Type B pancreatic cell (in vitro differentiated cells): ENCODE measurements around the gene CHD6. TPM values are rescaled to one million over a fixed set of nuclear protein-coding genes. Genes with fewer than 3 reads are reported as not detected.

ENCODE experiments used
- DNase-seq: peaks from one replicate; pipeline ENCODE4 v3.0.0; 2021; ENCODE audit warnings: mixed read lengths; ENCODE audit not compliant: unreplicated experiment; ENCODE audit errors: extremely low spot score
- H3K27ac Mint-ChIP-seq: 2 replicates; pipeline ENCODE4 v1.8.0; 2021; ENCODE audit warnings: mild to moderate bottlenecking, mixed read lengths
- H3K27me3 Mint-ChIP-seq: 2 replicates; pipeline ENCODE4 v1.8.0; 2021; ENCODE audit warnings: mixed read lengths
- H3K36me3 Mint-ChIP-seq: 2 replicates; pipeline ENCODE4 v1.8.0; 2021; ENCODE audit warnings: mixed read lengths
- H3K4me1 Mint-ChIP-seq: one replicate; pipeline ENCODE4 v1.8.0; 2021; ENCODE audit warnings: mixed read lengths; ENCODE audit not compliant: unreplicated experiment
- H3K4me3 Mint-ChIP-seq: 2 replicates; pipeline ENCODE4 v1.8.0; 2021; ENCODE audit warnings: mild to moderate bottlenecking, mixed read lengths
- H3K9me3 Mint-ChIP-seq: 2 replicates; pipeline ENCODE4 v1.8.0; 2021; ENCODE audit warnings: mixed read lengths
- total RNA-seq: library from RNA; stranded (reverse); gene quantifications from 2 replicates; pipeline ENCODE4 v1.2.1, GENCODE V29; 2021; ENCODE audit warnings: low replicate concordance
- TF ChIP-seq, protein P1 (sequence below): fragments of 200-600 bp; sonication (generic); conservative IDR thresholded peaks from 2 replicates; pipeline ENCODE4 v1.5.0; 2021; ENCODE audit warnings: antibody characterized with exemption, mild to moderate bottlenecking

CHD6 gene
- total RNA-seq, 1 donor from 2014 or later, result 72.6 TPM

DNA sequence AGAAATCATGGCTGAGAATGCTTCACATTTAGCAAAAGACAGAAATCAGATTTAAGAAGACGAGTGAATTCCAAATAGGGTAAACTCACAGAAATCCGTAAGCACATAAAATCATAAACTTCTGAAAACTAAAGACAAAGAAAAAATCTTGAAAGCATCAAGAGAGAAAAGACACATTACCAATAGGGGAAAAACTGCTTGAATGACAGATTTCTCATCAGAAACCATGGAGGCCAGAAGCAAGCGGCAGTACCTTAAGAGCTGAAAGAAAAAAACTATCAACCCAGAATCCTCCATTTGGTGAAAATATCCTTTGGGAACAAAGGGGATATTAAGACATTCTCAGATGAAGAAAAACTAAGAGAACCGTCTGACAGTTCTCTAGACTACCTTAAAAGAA is 185.0 kb downstream of the CHD6 start:
- Mint-ChIP-seq H3K36me3 (peaks cover 43% of the 10 kb centered on the region), H3K4me1 (no peaks in the 10 kb centered on the region), H3K9me3 (no peaks in the 10 kb centered on the region), H3K27me3 (no peaks in the 10 kb centered on the region), H3K27ac (no peak overlapping the region), H3K4me3 (no peak overlapping the region)
- TF ChIP-seq, protein P1, sequence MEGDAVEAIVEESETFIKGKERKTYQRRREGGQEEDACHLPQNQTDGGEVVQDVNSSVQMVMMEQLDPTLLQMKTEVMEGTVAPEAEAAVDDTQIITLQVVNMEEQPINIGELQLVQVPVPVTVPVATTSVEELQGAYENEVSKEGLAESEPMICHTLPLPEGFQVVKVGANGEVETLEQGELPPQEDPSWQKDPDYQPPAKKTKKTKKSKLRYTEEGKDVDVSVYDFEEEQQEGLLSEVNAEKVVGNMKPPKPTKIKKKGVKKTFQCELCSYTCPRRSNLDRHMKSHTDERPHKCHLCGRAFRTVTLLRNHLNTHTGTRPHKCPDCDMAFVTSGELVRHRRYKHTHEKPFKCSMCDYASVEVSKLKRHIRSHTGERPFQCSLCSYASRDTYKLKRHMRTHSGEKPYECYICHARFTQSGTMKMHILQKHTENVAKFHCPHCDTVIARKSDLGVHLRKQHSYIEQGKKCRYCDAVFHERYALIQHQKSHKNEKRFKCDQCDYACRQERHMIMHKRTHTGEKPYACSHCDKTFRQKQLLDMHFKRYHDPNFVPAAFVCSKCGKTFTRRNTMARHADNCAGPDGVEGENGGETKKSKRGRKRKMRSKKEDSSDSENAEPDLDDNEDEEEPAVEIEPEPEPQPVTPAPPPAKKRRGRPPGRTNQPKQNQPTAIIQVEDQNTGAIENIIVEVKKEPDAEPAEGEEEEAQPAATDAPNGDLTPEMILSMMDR, result no peak
- no peak for DNase-seq

DNA sequence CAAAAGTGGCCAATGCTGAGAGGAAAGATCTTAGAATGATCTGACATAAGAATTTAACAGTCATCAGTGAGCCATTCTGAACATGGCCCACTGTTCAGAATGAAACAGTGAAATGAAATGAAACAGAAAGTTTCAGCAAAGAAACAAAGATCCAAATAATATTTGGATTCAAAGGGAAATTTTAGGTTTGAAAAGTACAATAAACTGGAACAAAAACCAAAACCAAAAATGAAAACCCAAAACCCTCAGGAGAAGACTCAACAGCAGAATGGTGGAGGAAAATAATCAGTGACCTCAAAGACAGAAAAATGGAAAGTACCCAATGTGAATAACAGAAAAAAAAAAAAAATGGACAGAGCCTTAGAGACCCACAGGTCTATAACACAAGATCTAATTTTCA is 185.4 kb downstream of the CHD6 start:
- H3K27ac Mint-ChIP-seq, result no peak overlapping the region
- no peak for DNase-seq
- no peaks in the 10 kb centered on the region for H3K9me3 Mint-ChIP-seq
- no peaks in the 10 kb centered on the region for H3K4me1 Mint-ChIP-seq
- no peak overlapping the region for H3K4me3 Mint-ChIP-seq
- H3K36me3 Mint-ChIP-seq, result peaks cover 45% of the 10 kb centered on the region
- TF ChIP-seq, protein P1, result no peak
- no peaks in the 10 kb centered on the region for H3K27me3 Mint-ChIP-seq

DNA sequence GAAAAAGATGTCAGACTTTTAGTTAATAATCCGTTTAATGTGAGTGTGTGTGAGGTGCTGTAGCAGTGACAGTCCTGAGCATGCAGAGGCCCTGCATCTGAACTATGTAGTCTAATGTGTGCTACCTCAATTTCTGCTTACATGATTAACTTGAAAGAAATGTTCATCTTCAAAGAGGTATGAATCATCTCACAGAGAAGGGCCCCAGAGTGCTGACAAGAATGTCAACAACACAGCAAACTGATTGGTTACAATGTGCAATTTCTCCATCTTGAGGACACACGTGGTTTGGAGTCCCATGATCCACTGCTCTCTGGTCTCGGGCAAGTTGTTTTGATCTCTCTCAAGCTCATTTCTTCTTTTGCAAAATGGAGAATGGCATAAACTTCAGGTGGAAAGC is 189.9 kb downstream of the CHD6 start:
- Mint-ChIP-seq H3K4me3 (no peak overlapping the region), H3K9me3 (no peaks in the 10 kb centered on the region), H3K4me1 (no peaks in the 10 kb centered on the region), H3K27me3 (no peaks in the 10 kb centered on the region), H3K36me3 (peaks cover 37% of the 10 kb centered on the region), H3K27ac (no peak overlapping the region)
- TF ChIP-seq, protein P1, result no peak
- DNase-seq, result no peak

DNA sequence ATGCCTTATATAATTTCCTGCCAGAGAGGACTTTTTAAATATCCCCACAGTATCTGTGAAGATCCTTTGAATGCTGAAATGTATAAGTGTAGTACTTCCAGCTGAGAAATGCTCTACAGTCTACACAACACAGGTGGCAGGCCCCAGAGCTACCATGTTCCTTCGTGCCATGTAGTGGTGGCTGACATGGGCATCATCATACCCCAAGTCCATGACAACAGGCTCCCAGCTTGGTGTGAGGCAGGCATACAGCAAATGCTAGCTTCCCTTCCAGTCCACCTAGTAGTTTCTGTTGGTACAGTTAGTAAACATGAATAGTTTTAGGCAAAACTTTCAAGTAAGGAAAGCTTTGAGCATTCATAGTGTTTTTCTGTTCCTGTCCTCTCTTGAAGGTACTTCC is 190.3 kb downstream of the CHD6 start:
- peaks cover 37% of the 10 kb centered on the region for H3K36me3 Mint-ChIP-seq
- TF ChIP-seq, protein P1, result no peak
- H3K9me3 Mint-ChIP-seq, result no peaks in the 10 kb centered on the region
- no peak overlapping the region for H3K27ac Mint-ChIP-seq
- H3K4me3 Mint-ChIP-seq, result no peak overlapping the region
- no peaks in the 10 kb centered on the region for H3K4me1 Mint-ChIP-seq
- no peak for DNase-seq
- H3K27me3 Mint-ChIP-seq, result no peaks in the 10 kb centered on the region

DNA sequence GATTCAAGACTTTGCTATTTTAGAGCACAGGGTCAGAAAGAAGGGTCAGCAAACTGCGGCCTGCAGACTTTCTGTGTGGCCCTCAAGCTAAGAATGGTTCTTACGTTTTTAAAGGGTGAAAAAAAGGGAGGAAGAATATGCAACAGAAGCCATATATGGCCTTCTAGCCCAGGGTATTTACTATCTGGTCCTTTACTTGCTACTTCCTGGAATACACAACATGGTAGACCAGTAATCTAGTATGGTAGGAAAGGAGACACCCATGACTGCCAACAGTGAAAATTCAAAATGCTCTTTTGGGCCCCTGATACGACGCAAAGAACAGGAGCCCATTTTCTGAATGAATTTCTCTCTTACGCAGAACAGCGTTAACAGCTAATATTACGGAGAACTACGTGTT is 191.2 kb downstream of the CHD6 start:
- Mint-ChIP-seq H3K36me3 (peaks cover 41% of the 10 kb centered on the region), H3K4me3 (no peak overlapping the region), H3K4me1 (no peaks in the 10 kb centered on the region), H3K27me3 (no peaks in the 10 kb centered on the region), H3K9me3 (no peaks in the 10 kb centered on the region), H3K27ac (no peak overlapping the region)
- TF ChIP-seq, protein P1, result no peak
- DNase-seq, result no peak

DNA sequence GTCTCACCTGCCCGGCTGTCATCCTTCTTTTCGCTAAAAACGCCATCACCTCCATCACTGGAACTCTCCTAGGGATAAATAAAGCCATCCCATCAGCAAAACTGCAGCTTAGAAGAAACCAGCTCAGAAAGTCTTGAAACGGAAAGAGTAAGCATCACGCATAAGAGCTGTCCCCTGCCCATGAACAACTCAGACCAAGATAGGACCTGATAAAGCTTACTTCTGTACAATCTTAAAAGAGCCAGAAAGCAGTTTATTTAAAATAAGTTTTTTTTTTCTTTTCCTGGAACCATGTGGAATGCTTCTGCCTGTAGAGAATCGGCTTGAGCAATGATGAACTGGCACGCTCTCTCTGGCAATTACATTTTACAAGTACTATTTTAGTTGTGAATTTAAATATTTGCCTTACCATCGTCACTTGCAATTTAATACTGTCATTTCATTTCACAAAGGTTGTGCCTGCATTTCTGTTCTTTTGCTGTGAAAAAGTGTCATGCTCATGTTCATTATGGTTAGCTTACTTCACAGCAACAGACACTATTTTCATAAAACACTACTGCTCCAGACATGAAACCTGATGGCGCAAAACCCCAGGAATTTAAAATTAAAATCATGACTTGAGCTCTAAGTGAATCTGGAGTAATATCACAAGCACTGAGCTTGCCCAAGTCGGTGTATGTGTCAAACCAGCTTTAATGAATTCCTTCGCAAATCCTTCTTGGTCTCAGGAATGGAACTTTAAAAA is 191.9 kb downstream of the CHD6 start:
- Mint-ChIP-seq H3K36me3 (peaks cover 48% of the 10 kb centered on the region), H3K27me3 (no peaks in the 10 kb centered on the region), H3K27ac (no peak overlapping the region), H3K9me3 (no peaks in the 10 kb centered on the region), H3K4me3 (no peak overlapping the region), H3K4me1 (no peaks in the 10 kb centered on the region)
- TF ChIP-seq, protein P1, result no peak
- no peak for DNase-seq
